Measurements from ENCODE around the gene HDDC3.

GRCh38 chr15:90949979-90950675, 17.8 kb upstream of the HDDC3 start:
- TF ChIP-seq CTCF (IDR thresholded peaks at IDR 0.05; ENCODE audit: extremely low read depth in 1 of 2, insufficient read depth in 1 of 2, low read depth in 1 of 2, low read length in 2 of 2) (no peak), POLR2A (IDR thresholded peaks at IDR 0.05; ENCODE audit: low read depth, low read length) (no peak), POLR2AphosphoS5 (IDR thresholded peaks at IDR 0.05; ENCODE audit: insufficient read depth, low read depth, low read length) (no peak), JUN (IDR thresholded peaks at IDR 0.05; ENCODE audit: borderline replicate concordance, insufficient read depth, insufficient read length, low read depth) (no peak), MAX (IDR thresholded peaks at IDR 0.05; ENCODE audit: insufficient read depth, insufficient read length) (no peak), EZH2 (IDR thresholded peaks at IDR 0.05; ENCODE audit: borderline replicate concordance, low read depth, low read length, severe bottlenecking) (no peak), MYC (IDR thresholded peaks at IDR 0.05; ENCODE audit: low read depth, low read length) (no peak), GATA2 (IDR thresholded peaks at IDR 0.05; ENCODE audit: insufficient read depth, insufficient read length, low read depth, low read length) (no peak)
